GM21526 (cell line): ENCODE measurements around the gene COX10.
"Not testable (repeated sequence)": the region's sequence is repeated elsewhere in the genome, so short reads cannot be mapped to it uniquely, and the experiment has no call there.

ENCODE experiments used
- ATAC-seq: cut with Tn5 transposase; IDR thresholded peaks from one replicate; pipeline ENCODE4 v1.9.1; 2021; ENCODE audit warnings: moderate library complexity; ENCODE audit not compliant: unreplicated experiment, low FRiP score

COX10 gene

GRCh38 chr17:14168582-14168981 is 99.3 kb downstream of the COX10 start:
- ATAC-seq: no peak

DNA sequence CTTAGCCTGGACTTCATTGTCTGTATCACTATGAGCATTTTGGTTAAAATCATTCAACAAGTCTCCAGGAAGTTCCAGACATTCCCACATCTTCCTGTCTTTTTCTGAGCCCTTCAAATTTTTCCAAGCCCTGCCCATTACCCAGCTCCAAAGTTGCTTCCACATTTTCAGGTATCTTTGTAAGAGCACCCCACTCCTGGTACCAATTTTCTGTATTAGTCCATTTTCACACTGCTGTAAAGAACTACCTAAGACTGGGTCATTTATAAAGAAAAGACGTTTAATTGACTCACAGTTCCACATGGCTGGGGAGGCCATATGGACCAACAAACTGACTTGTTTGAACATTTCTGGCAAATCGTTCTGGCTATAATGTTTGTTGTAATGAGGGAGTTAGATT is 100.0 kb downstream of the COX10 start:
- ATAC-seq: no peak

DNA sequence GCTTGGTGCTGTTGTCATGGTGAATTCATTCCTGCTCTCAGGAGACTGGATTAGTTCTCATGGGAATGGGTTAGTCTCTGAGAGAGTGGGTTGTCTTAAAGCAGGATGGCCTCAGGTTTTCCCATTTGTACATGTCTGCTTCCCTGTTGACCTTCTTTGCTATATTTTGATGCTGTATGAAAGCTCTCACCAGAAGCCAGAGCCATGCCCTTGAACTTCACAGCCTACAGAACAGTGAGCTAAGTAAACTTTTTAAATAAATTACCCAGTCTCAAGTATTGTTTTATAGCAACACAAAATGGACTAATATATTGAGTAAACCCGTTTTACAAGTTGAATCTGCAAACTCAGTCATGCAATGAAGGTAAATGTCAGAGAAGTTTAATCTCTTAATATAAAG is 100.6 kb downstream of the COX10 start:
- no peak for ATAC-seq

- not testable (repeated sequence) for ATAC-seq
Measured at GRCh38 chr17:14176989-14177388, 107.7 kb downstream of the COX10 start.

GRCh38 chr17:14177801-14178200 is 108.5 kb downstream of the COX10 start:
- not testable (repeated sequence) for ATAC-seq

DNA sequence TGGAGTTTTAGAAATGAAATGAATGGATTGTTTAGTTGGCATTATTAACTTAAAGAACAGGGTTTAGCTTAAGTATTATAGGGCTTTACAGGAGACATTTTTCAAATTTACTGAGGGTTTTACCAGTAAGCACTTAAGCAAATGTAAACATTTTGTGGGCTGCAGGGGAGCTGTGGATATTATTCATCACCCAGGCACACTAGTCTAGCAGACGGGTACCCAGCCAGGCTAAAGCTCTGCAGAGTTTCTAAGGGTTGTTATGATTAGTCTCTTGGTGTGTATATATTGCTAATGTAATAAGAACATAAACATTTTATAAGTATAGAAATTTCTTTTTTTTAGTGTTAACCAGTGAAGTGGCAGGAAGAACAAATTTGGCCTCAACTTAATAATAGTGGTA is 110.6 kb downstream of the COX10 start:
- ATAC-seq: not testable (repeated sequence)

- ATAC-seq: not testable (repeated sequence)
Measured at GRCh38 chr17:14182084-14182483, 112.8 kb downstream of the COX10 start.

- not testable (repeated sequence) for ATAC-seq
Measured at GRCh38 chr17:14184536-14184935, 115.2 kb downstream of the COX10 start.

DNA sequence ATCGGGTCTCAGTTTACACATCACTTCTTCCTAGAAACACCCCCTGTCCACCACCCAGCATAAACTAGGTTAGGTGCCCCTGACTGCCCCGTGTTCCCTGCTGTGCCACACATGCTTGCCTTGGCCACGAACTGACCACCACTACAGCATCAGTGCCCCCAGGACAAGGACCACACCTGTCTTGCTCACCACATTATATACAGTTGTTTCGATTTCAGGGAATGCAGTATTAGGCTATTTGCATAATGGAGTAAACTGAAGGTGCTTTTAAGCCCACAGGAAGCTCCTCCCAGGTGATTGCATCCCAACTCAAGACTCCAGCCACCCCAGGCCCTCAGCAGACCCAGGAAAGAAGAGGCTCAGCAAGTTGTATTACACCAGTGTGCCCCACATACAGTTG is 117.1 kb downstream of the COX10 start:
- ATAC-seq: not testable (repeated sequence)

DNA sequence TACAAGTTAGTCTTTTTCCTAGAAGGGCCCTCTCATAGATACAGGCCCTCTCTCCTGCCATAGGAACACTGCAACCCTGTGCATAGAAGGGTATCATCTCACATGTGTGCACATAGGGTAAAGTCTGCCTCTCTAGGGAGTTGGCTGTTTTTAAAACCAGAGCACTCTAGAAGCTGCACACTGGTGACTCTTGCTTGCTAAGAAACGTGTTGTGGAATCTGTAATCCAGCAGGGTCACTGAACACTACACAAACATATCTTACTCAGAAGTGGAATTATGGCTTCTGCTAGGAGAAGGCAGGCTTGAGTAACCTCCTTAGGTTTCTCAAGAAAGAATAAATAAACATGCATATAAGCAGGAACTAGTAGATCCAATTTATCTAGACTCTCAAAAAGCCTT is 121.5 kb downstream of the COX10 start:
- not testable (repeated sequence) for ATAC-seq

DNA sequence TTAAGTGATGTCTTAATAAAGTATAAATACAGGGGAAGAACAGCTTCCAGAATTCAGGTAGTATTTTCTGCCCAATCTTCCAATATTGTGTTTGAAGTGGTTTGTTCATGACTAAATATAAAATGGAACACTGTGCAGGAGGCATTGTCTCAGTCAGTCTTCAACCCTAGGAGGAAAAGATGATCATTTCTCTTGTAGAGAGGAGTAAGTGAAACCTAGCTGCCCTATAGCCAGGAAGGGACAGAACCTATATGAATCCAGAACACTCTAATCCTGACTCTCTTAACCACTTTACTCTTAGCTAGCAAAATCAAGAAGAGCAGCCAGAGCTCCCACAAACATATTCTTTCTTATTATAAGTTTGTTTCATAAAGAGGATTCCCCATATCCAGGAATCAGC is 122.2 kb downstream of the COX10 start:
- not testable (repeated sequence) for ATAC-seq

- ATAC-seq: not testable (repeated sequence)
Measured at GRCh38 chr17:14192039-14192438, 122.7 kb downstream of the COX10 start.

DNA sequence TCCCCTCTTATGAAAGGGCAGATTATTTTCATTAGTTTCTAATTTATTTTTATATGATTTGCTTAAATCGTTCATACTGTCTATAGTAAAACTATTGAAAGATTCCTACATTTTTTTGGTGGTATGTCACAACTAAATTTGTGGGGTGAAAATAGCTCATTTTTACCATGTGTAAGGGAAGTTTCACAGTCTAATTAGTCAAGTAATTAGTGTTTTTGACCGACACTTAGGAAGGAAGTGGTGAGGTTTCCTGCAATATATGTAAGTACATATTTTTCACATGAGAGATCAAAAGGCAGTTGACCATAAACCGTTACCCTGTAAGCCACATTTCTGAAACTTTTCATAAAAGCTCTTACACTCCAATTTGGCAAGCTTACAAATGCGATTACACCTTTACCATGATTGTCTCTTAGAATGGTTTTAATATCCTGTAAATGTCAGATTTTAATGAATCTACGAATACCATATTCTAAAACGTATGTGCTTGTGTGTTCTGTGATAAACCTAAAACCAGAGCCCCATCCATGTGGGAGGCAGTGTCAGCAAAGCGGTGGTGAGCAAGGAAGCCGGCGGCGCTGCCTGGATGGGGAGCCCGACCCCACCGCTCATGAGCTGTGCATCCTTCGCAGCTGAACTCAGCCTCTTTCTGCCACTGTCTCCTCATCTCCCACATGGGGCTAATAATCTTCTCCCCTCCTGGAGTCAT is 123.5 kb downstream of the COX10 start:
- not testable (repeated sequence) for ATAC-seq

DNA sequence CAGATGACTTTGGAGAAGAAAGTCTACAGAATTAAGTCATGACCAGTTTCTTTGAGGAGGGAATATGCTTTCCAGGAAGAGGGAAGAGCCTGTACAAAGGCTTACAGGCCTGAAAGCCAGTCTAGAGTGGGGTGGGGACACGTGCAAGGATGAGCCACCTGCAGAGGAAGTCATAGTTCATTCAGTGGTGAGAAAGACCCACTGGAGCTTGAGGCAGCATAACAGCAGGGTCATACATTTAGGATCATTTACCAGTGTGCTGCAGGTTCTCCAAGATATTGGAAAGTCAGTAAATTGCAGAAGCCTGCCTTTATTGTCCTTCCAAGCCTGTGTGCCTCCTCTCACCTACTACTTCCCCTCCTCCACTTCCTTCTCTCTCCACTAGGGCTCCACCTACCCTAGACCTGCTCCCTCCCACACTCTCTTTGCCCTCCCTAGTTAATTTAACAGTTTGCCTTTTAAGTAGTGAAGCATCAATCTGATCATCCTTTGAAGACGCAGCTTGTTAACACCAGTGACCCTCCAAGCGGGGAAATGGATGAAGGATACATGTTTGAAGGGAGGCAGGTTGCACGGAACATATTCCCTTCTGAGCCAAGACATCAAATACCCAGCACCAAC is 127.2 kb downstream of the COX10 start:
- no peak for ATAC-seq

DNA sequence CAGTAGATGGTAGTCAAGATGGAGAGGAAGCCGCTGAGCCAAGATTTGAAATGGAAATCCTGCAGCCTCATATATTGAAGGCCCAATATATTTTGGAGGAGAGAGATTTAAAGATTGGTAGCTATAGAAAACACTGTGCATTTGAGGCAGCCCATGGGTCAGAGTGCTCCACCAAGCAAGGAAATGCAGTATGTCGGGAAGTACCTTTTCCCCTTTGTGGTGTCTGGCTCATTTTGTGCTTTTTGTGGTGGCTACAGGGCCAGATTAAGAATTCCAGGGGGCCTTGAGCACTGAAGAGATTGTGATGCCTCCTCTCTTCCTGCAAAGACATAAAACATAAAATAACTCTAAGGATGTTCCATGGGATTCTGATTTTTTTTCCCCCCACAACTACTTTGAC is 127.8 kb downstream of the COX10 start:
- no peak for ATAC-seq

- ATAC-seq: no peak
Measured at GRCh38 chr17:14197586-14197985, 128.3 kb downstream of the COX10 start.

GRCh38 chr17:14198013-14198412 is 128.7 kb downstream of the COX10 start:
- ATAC-seq: no peak

DNA sequence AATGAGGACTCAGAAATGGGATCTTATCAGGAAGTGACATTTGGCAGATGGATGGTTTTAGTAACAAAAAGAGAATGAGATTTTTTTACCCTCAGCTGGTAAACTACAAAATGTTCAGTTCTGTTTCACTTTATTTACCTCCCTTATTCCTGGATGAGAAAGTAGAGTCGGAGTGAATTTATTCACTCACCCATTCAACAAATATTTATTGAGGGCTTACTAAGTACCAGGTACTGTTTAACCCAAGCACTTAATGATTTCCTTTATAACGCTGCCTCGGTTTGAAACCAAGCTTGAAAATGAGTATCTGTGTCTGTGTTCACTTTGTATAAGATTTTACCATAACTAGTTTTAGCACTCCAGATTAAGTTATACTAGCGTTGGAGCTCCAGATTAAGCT is 129.3 kb downstream of the COX10 start:
- ATAC-seq: no peak

DNA sequence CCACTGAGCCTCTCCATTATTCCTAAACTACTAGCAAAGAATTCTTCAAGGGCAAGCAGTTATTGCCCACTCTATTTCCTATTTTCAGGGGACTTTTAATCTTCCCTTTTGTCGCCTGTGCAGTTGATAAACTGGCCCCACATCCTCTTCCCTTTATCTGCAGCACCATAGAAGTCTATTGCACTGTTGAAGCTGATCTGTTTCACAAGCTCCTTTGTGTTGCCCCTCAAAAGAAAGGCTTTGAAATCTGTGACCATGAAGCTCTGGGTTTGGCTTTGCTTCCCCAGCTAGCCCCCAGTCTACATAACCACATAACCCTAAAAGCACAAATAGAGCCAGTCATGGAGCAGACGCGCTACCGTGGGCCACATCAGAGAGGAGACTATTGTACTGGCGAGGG is 130.3 kb downstream of the COX10 start:
- ATAC-seq: no peak

GRCh38 chr17:14200354-14200753 is 131.1 kb downstream of the COX10 start:
- ATAC-seq: no peak

- ATAC-seq: no peak
Measured at GRCh38 chr17:14201021-14201987, 132.0 kb downstream of the COX10 start.
